Activated CD8-positive, alpha-beta T cell treated with anti-CD3 and anti-CD28 coated beads for 36 hours (primary cell): ENCODE measurements around the gene RPS27L. TPM values are rescaled to one million over a fixed set of nuclear protein-coding genes. Genes with fewer than 3 reads are reported as not detected.

ENCODE experiments used
- ATAC-seq: fragments of 200-7000 bp; cut with Tn5 transposase; one replicate; pipeline ENCODE4 v1.10.0; 2021; ENCODE audit warnings: mild to moderate bottlenecking, moderate library complexity
- CTCF ChIA-PET: fragments of 350-600 bp; sonication (Branson Sonifier 250); formaldehyde crosslinking; loops from one replicate; lab custom pipeline; 2021; ENCODE audit warnings: antibody characterized with exemption; lab: Charles Lee
- POLR2A ChIA-PET: fragments of 350-600 bp; sonication (Branson Sonifier 250); formaldehyde crosslinking; loops from one replicate; lab custom pipeline; 2021; ENCODE audit warnings: antibody characterized with exemption; lab: Charles Lee
- DNase-seq: peaks from one replicate; pipeline ENCODE4 v3.0.0-alpha.2; 2020
- H3K27ac Mint-ChIP-seq: one replicate; pipeline ENCODE4 v1.8.0; 2021; ENCODE audit warnings: mild to moderate bottlenecking, mixed read lengths
- H3K27me3 Mint-ChIP-seq: one replicate; pipeline ENCODE4 v1.8.0; 2021; ENCODE audit warnings: mixed read lengths
- H3K36me3 Mint-ChIP-seq: one replicate; pipeline ENCODE4 v1.8.0; 2021; ENCODE audit warnings: low read depth, mixed read lengths
- H3K4me1 Mint-ChIP-seq: one replicate; pipeline ENCODE4 v1.8.0; 2021; ENCODE audit warnings: low read depth, mixed read lengths
- H3K4me3 Mint-ChIP-seq: one replicate; pipeline ENCODE4 v1.8.0; 2021; ENCODE audit warnings: mild to moderate bottlenecking, moderate library complexity, mixed read lengths
- H3K9me3 Mint-ChIP-seq: one replicate; pipeline ENCODE4 v1.8.0; 2021; ENCODE audit warnings: mixed read lengths
- intact Hi-C: fragments of 100-400 bp; cut with micrococcal nuclease; formaldehyde crosslinking; loops from one replicate; pipeline ENCODE4 v1.10.0; 2022
- total RNA-seq, 2 experiments: library from RNA; stranded (reverse); gene quantifications; one replicate each; pipeline ENCODE4 v1.2.3, GENCODE V29; 2021
- TF ChIP-seq, protein P1 (sequence below): fragments of 200-600 bp; IDR thresholded peaks from one replicate; pipeline ENCODE4 v1.8.0; 2022; ENCODE audit warnings: antibody characterized with exemption, mild to moderate bottlenecking

RPS27L gene
- total RNA-seq, 2 experiments from 2014 or later = 150 to 158 TPM

- ChIA-PET CTCF (interaction anchor here (1.5 kb wide), 1 partner anchor 70 kb away, joined by 4 read pairs; no protein-coding TSS in a partner anchor), POLR2A (no interaction called here)
- H3K36me3 Mint-ChIP-seq = peaks cover 2% of the 10 kb centered on the region
- H3K9me3 Mint-ChIP-seq = peaks cover 12% of the 10 kb centered on the region
- H3K4me1 Mint-ChIP-seq = peaks cover 11% of the 10 kb centered on the region
- TF ChIP-seq, protein P1, sequence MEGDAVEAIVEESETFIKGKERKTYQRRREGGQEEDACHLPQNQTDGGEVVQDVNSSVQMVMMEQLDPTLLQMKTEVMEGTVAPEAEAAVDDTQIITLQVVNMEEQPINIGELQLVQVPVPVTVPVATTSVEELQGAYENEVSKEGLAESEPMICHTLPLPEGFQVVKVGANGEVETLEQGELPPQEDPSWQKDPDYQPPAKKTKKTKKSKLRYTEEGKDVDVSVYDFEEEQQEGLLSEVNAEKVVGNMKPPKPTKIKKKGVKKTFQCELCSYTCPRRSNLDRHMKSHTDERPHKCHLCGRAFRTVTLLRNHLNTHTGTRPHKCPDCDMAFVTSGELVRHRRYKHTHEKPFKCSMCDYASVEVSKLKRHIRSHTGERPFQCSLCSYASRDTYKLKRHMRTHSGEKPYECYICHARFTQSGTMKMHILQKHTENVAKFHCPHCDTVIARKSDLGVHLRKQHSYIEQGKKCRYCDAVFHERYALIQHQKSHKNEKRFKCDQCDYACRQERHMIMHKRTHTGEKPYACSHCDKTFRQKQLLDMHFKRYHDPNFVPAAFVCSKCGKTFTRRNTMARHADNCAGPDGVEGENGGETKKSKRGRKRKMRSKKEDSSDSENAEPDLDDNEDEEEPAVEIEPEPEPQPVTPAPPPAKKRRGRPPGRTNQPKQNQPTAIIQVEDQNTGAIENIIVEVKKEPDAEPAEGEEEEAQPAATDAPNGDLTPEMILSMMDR = no peak
- DNase-seq (no peak), ATAC-seq (no peak)
- no peaks in the 10 kb centered on the region for H3K27me3 Mint-ChIP-seq
- intact Hi-C loops = no loop called here
- H3K4me3 Mint-ChIP-seq = no peak overlapping the region
- H3K27ac Mint-ChIP-seq = no peak overlapping the region
These were observed 38.4 kb downstream of the RPS27L start for GRCh38 chr15:63118854-63119253.

- intact Hi-C loops = no loop called here
- H3K27me3 Mint-ChIP-seq = no peaks in the 10 kb centered on the region
- no peak overlapping the region for H3K4me3 Mint-ChIP-seq
- H3K27ac Mint-ChIP-seq = no peak overlapping the region
- H3K9me3 Mint-ChIP-seq = peaks cover 4% of the 10 kb centered on the region
- ChIA-PET POLR2A (no interaction called here), CTCF (interaction anchor here (0.8 kb wide), 1 partner anchor 17 kb away, joined by 3 read pairs; no protein-coding TSS in a partner anchor)
- ATAC-seq (no peak), DNase-seq (no peak)
- peaks cover 1% of the 10 kb centered on the region for H3K36me3 Mint-ChIP-seq
- H3K4me1 Mint-ChIP-seq = no peaks in the 10 kb centered on the region
- TF ChIP-seq, protein P1 = no peak
These were observed 42.8 kb downstream of the RPS27L start for GRCh38 chr15:63114465-63114864.

DNA sequence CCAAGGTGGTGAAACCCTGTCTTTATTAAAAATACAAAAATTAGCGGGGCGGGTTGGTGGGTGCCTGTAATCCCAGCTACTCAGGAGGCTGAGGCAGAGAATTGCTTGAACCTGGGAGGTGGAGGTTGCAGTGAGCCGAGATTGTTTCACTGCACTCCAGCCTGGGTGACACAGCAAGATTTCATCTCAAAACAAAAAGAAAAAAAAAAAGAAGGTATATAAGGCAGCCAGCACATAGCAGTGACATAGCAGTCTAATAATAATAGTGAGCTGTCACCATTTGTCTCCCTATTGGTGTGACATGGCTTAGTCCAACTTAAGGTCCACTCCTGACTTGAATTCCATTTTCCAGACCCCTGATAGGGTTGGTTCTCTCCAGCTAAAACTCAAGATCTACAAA is 44.4 kb downstream of the RPS27L start:
- intact Hi-C loops = no loop called here
- ChIA-PET POLR2A (no interaction called here), CTCF (no interaction called here)
- ATAC-seq (no peak), DNase-seq (no peak)
- Mint-ChIP-seq H3K27ac (no peak overlapping the region), H3K27me3 (peaks cover 2% of the 10 kb centered on the region), H3K4me1 (no peaks in the 10 kb centered on the region), H3K9me3 (no peaks in the 10 kb centered on the region), H3K4me3 (no peak overlapping the region), H3K36me3 (no peaks in the 10 kb centered on the region)
- TF ChIP-seq, protein P1 = no peak

DNA sequence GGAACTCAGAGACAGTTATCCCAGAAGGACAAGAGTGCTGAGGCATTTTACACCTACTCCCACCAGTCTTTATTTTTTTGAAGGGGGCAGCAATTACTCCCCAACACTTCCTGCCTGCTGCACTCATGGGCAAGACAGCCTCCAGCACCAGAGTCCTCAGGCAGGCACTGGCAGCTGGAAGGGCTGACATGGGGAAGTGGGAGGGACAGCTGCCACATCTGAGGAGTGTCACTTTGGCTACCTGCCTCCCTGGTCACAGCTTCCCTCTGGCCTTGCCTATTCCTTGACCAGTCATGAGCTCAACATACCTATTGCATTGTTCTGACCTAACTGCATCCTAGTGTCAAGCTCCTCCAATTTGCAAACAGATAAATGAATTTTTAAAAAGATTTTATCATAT is 45.8 kb downstream of the RPS27L start:
- no peaks in the 10 kb centered on the region for H3K36me3 Mint-ChIP-seq

GRCh38 chr15:63110428-63111026 is 46.8 kb downstream of the RPS27L start:
- ChIA-PET POLR2A (no interaction called here), CTCF (interaction anchor here (0.9 to 1.5 kb wide), 3 partner anchors 16 to 62 kb away, joined by 3 to 4 read pairs (median 4); no protein-coding TSS in a partner anchor)
- ATAC-seq (no peak), DNase-seq (no peak)
- no peak overlapping the region for H3K27ac Mint-ChIP-seq
- no peaks in the 10 kb centered on the region for H3K9me3 Mint-ChIP-seq
- H3K36me3 Mint-ChIP-seq = no peaks in the 10 kb centered on the region
- H3K4me3 Mint-ChIP-seq = no peak overlapping the region
- no peaks in the 10 kb centered on the region for H3K4me1 Mint-ChIP-seq
- H3K27me3 Mint-ChIP-seq = peaks cover 4% of the 10 kb centered on the region
- TF ChIP-seq, protein P1 = no peak
- intact Hi-C loops = no loop called here

More for the DNA sequence above, 45.8 kb downstream of the RPS27L start:
- ChIA-PET CTCF (interaction anchor here (0.9 to 1.5 kb wide), 2 partner anchors 17 to 63 kb away, joined by 4 read pairs; no protein-coding TSS in a partner anchor), POLR2A (no interaction called here)
- Mint-ChIP-seq H3K4me1 (no peaks in the 10 kb centered on the region), H3K27me3 (peaks cover 2% of the 10 kb centered on the region), H3K27ac (no peak overlapping the region), H3K4me3 (no peak overlapping the region), H3K9me3 (no peaks in the 10 kb centered on the region)
- DNase-seq (no peak), ATAC-seq (no peak)
- TF ChIP-seq, protein P1 = no peak
- intact Hi-C loops = no loop called here
